ENCODE data around the gene IQSEC3.
"Not testable (repeated sequence)": the region's sequence is repeated elsewhere in the genome, so short reads cannot be mapped to it uniquely, and the experiment has no call there.

GRCh38 chr12:51087-51486 is 15.5 kb upstream of the IQSEC3 start:
- not testable (repeated sequence) for TF ChIP-seq CTCF (IDR thresholded peaks at IDR 0.05; ENCODE audit: low read depth, low read length); EZH2phosphoT487 (IDR thresholded peaks at IDR 0.05; ENCODE audit: low read depth)

All from OCI-LY3 (cell line).